CD4-positive, alpha-beta T cell treated with Interleukin-10 for 1 hour (primary cell): ENCODE measurements around the gene LYRM9.
"Not testable (repeated sequence)": the region's sequence is repeated elsewhere in the genome, so short reads cannot be mapped to it uniquely, and the experiment has no call there.

Experiments used
- DNase-seq: peaks from one replicate; pipeline ENCODE4 v3.0.0-alpha.2; 2020

LYRM9 gene

GRCh38 chr17:27872776-27873175 is 20.4 kb downstream of the LYRM9 start:
- DNase-seq = no peak

- DNase-seq = no peak
Observed at GRCh38 chr17:27871407-27871806, 21.8 kb downstream of the LYRM9 start.

- no peak for DNase-seq
Observed at GRCh38 chr17:27870345-27870744, 22.8 kb downstream of the LYRM9 start.

- no peak for DNase-seq
Observed at GRCh38 chr17:27868565-27868964, 24.6 kb downstream of the LYRM9 start.

- DNase-seq = no peak
Observed at GRCh38 chr17:27862840-27863239, 30.3 kb downstream of the LYRM9 start.

GRCh38 chr17:27862004-27862403 is 31.2 kb downstream of the LYRM9 start:
- no peak for DNase-seq

GRCh38 chr17:27860971-27861664 is 32.0 kb downstream of the LYRM9 start:
- DNase-seq = no peak

- DNase-seq = no peak
Observed at GRCh38 chr17:27858621-27859305, 34.4 kb downstream of the LYRM9 start.

GRCh38 chr17:27856676-27857432 is 36.3 kb downstream of the LYRM9 start:
- DNase-seq = no peak

GRCh38 chr17:27855454-27855853 is 37.7 kb downstream of the LYRM9 start:
- no peak for DNase-seq

GRCh38 chr17:27854163-27854562 is 39.0 kb downstream of the LYRM9 start:
- no peak for DNase-seq

- no peak for DNase-seq
Observed at GRCh38 chr17:27853091-27853490, 40.1 kb downstream of the LYRM9 start.

GRCh38 chr17:27849474-27850185 is 43.5 kb downstream of the LYRM9 start:
- DNase-seq = no peak

- DNase-seq = no peak
Observed at GRCh38 chr17:27848931-27849330, 44.2 kb downstream of the LYRM9 start.

GRCh38 chr17:27846808-27847307 is 46.3 kb downstream of the LYRM9 start:
- not testable (repeated sequence) for DNase-seq

GRCh38 chr17:27846042-27846655 is 47.0 kb downstream of the LYRM9 start:
- DNase-seq = peak; percentile 48

- DNase-seq = no peak
Observed at GRCh38 chr17:27845264-27846041, 47.7 kb downstream of the LYRM9 start.

- no peak for DNase-seq
Observed at GRCh38 chr17:27840688-27841087, 52.5 kb downstream of the LYRM9 start.

GRCh38 chr17:27840406-27840678 is 52.8 kb downstream of the LYRM9 start:
- DNase-seq = not testable (repeated sequence)

GRCh38 chr17:27839571-27840405 is 53.4 kb downstream of the LYRM9 start:
- DNase-seq = not testable (repeated sequence)

- not testable (repeated sequence) for DNase-seq
Observed at GRCh38 chr17:27838607-27839006, 54.6 kb downstream of the LYRM9 start.
